Activated CD4-positive, alpha-beta T cell treated with anti-CD3 and anti-CD28 coated beads, Interleukin-10, Interleukin-2, amounts not matched to agents 100 ng/mL and 50 ng/mL, durations not matched to agents 16 hours and 8 hours (primary cell): Measurements from ENCODE around the gene PRKCB.

Source experiments
- DNase-seq: peaks from one replicate; pipeline ENCODE4 v3.0.0-alpha.2; 2020

PRKCB gene

DNA sequence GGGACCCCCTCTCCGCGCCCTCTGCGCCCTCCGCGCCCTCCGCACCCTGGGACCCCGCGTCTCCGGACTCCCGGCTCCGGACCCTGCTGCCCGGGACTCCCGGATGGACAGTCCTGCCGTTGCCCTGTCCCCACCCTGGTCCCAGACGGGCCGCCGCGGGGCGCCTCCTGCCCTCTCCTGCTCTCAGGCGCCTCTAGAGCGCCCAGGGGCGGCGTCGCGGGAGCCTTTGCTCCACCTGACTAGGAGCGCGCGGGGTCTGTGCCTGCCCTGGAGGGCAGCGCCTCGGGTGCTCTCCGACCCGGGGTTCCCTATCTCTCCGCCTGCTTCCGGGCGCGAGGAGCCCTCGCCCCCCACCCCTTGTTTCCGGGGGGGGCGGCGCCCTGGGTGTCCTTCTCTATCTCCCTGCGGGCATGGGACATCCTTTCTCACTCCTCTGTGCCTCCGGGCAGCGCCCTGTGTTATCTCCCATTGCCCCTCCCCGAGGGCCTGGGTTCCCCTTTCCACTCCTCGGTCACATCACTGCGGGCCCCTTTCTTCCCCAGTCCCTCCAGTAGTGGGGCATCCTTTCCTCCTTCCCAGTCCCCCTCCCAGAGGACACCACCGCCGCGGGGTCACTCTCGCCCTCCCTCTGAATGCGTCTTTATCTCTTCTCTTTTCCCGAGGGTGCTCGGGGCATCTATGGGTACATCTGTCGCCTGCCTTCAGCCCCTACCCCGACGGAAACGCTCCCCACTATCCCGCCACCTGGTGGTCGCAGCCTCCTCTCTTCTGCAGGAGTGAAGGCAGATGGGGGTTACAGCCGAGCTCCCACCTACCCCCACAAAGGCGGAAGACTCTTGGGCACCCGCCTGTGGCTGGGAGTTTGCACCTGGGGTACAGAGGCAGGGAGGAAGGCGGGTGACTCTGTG is 875 bp downstream of the PRKCB start:
- peak; percentile 51 for DNase-seq

- no peak for DNase-seq
Observed at GRCh38 chr16:23837553-23838308, 1.9 kb downstream of the PRKCB start.

DNA sequence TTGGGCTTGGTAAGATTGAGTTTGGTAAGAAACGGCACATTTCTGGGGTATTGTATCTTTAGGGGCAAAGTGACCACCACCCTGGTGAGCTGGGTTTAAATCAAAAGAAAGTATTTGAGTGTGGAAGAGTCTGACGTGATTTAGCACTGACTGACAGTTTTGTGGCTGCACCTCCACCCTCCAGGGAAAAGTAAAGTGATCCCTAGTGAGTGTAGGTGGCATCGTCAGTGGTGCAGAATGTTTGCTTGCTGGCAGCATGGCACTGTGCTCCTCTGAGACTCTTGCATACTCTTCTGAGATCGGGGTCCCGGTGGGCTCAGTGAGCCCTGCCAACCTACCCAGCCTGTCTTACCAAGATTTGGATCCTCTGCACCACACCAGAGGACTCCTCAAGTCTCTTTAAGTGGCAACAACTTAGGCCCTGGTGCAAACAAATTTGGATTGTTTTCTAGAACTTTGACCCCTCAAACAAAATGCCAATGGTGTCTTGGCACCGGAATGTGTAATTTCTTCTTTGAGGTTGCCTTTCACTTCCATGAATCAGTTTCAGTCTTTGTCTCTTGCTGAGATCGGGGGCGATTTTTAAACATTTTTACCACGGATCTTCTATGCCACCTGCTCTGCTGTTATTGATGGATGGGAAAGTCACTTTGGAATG is 2.8 kb downstream of the PRKCB start:
- peak; percentile 37 for DNase-seq

DNA sequence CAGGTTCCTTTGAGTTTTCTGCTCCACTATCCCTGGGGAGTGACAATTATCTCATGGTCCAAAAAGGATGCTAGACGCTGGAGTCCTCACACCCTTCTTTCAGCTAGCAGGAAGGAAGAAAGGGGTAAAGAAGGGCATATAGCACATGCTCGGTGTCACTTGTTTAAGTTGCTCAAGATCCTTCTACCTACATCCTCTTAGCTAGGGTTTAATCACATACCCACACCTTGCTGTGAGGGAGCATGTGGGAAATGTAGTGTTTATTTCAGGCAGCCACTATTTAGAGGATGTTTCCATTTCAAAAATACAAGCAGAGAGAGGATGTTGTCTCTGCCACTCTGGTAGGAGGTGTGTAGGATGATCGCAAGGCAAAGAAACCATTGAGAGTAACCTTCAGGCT is 4.5 kb downstream of the PRKCB start:
- peak; percentile 52 for DNase-seq

GRCh38 chr16:23842137-23842600 is 6.4 kb downstream of the PRKCB start:
- DNase-seq, result peak; percentile 95

DNA sequence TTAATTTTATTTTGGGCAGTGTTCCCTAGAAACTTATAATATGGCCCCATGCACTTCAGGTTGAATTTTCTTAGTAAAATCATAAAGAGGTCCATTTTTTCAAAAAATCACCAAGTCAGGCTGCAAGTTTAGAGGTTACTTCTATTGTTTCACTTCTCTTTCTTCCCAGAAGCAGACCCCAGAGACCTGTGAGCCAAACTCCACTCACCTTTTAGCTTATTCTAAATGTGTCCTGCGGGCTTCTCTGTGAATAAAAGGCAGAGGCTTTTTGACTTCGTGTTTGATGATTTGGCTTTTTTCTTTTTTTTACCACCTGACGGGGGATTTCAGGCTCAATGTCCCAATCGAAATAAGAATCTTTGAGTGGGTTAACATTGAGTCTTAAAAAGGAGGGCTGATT is 7.4 kb downstream of the PRKCB start:
- DNase-seq, result no peak

DNA sequence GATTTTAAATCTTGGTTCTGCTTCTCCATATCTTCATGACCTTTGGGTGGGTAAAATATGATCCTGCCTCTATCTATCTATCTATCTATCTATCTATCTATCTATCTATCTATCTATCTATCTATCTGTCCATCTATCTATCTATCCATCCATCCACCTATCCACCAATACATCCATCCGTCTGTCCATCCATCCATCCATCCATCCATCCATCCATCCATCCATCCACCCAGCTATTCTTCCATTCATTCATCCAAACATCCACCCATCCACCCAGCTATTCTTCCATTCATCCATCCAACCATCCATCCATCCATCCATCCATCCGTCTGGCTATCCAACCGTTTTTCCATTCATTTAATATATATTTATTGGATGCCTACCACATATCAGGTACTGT is 11.5 kb downstream of the PRKCB start:
- no peak for DNase-seq

DNA sequence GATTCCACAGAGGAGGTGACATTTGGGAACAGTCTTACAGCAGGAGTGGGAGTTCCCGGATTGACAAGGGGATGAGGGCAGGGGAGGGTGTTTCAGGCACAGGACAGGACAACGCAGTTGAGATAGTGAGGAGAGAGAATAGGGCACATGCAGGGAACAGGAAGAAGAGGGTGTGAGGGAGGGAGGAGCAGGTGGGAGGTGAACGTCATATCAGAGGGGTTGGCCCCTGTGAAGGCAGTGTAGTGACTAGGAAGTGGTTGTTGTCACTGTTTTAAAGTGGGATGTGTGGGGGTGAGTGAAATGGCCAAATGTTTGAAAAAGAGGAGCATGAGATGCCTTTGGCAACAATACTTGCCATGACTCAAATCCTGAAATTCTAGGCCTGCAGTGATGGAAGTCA is 12.2 kb downstream of the PRKCB start:
- peak; percentile 64 for DNase-seq

DNA sequence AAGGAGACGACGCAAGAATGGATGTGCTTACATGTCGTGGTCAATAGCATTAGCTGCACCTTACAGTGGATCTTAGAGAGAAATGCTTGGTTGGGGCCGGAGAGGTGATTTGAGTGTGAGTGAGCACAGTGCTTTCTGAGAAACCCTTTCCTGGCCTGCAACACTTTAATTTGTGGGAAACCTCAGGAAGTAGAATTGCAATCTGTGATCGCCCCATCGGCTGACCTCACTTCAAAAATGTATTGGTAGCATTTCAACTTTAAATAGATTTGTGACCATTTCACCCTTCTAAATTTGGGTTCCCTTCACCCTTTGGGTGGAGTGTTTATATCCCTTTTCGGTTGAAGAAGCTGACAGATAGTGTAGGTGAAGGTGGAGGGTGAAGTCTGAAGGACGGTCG is 13.2 kb downstream of the PRKCB start:
- peak; percentile 50 for DNase-seq

DNA sequence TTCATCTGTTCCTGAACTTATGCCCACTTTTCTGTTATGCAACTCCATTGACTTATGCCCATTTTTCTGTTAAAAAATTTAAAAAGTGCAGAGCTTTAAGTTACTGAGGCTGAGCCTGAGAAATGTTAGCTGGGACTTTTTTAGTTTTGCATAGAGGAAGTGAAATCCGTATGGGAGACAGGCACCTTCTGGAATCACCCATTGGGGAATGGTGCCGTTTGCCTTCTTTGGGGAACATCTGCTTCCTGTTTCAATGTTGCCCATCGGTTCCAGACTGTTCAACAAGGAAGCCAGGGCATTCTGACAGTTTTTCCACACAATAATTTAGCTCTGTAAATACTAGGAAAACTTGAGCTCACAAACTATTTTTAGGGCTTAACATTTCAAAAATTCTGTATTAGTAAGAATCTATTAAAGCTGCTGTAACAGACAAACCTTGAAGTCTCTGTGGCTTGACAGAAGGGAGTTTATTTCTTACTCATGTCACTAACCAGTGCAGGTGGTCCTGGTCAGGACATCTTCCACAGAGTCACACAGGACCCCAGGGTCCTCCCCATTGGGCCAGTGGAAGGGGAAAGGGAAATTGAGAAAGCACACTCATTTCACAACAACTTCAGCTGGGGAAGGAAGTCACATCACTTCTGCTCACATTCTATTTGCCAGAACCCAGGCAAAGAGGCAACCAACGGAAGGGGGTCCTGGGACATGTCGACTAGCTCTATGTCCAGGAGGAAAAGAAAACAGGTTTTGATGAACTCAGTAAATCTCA is 17.2 kb downstream of the PRKCB start:
- DNase-seq, result peak; percentile 50

GRCh38 chr16:23855010-23855409 is 19.2 kb downstream of the PRKCB start:
- no peak for DNase-seq

DNA sequence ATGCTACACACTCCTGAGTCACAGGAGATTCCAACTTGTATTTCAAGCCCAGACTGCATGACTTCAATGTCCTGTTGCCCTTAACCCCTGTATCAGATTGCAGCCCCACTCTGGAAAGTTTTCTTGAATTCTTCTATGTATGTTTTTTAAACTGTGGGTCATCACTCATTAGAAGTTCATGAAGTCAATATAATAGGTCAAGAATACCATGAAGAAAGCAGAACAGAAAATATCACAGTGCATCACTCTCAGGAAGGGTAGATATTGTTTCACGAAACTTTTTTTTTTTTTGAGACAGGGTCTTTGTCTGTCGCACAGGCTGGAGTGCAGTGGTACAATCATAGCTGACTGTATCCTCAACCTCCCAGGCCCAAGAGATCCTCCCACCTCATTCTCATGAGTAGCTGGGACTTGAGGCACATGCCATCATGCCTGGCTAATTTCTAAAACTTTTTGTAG is 20.5 kb downstream of the PRKCB start:
- DNase-seq, result no peak

DNA sequence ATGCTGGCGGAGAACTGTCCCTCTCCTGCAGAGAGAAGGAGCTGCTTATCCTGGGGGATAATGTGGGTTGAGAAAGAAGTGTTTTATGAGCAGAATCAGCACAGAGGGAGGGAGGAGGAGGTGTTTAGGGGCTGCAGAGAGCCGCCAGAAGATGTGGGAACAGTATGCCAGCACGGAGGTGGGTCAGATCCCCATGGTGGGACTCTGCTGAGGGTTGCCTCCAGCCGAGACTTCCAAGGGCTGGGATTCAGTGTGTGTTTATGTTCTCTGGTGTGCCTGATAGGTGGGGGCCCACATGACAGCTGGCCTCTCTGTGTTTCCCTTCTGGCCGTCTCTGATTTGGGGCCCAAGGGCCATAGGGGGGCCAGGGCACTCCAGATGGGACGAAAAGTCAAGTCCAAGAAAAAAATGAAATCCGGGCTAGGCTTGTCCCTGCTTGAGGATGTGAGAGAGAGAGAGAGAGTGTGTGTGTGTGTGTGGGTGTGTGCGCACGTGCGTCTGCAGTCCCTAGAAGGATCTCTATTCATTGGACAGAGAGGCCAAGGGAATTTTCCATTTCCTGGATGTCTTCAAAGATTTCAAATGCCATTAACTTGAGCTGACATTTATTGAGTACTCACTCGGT is 21.6 kb downstream of the PRKCB start:
- no peak for DNase-seq

DNA sequence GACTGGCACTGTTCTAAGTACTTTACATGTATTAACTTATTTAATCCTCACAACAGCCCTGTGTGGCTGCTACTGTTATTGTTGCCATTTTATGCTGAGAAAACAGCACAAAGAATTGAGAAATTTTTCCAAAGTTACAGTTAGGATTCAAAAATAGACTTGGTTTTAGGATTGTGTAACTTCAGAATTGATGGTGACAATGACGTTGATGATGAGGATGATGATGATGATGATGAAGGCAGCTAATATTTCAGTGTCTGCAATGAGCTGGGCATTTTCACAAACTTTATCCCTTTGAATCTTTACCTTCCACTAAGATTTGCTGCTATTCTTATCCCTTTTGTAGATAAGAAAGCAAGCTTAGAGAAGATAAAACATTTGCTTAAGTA is 22.1 kb downstream of the PRKCB start:
- DNase-seq, result no peak

DNA sequence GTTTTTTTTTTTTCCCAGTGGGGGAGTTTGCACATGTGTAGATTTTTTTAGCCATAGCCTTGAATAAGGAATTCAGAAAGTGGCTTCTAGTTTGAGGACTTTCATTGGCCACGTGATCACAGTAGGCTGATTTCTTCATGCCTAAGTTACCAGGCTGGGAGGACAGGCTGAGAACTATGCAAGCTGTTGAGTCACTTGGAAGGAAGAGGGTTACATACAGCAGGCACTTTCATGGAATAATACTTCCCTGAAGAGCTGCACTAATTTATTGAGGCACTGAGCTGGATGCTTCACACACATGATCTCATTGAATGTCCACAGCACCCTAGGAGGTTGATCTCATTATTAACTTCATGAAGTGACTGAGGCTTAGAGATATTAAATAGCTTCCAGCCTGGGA is 22.8 kb downstream of the PRKCB start:
- no peak for DNase-seq

DNA sequence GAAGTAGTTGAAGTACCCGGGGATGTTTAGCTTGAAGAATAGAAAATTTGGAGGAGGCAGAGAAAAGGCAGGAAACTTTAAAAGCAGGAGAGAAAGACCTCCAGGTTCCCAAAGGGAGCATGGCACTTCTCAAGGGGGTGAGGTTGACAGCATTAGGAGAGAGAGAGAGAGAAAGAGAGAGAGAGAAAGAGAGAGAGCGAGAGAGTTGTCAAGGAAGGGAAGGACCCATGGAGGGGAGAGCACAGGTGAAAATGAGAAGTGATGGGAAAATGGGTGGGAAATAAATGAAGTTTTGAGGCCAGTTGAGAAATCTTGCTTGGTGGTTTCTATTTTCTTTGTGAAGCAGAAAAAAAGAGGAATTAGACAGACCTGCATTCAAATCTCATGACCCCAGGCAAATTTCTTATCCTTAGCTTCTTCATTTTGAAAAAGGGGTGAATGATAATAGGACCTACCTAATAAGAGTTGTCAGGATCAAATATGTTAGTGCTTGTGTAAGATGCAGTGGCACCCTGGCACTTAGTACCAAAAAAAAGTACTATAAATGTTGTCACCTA is 24.0 kb downstream of the PRKCB start:
- DNase-seq, result no peak

- no peak for DNase-seq
Observed at GRCh38 chr16:23861874-23862273, 26.1 kb downstream of the PRKCB start.

DNA sequence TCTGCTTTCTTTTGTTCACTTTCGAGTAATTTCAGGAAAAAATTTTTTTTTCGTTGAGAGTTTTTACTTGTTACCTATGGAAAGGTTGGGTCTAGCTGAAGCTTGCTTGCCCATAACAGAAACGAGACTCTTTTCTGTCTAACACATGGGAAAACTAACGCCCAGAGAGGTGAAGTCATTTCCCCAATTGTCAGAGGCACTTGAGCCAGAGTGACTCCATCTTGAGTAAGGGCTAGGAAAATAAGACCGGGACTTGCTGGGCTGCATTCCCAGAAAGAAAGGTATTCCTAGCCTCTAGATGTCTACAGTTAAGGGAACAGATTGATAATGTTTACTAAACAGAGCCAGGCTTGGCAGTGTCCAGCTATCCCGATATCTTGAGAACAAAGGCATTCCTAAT is 26.8 kb downstream of the PRKCB start:
- DNase-seq, result no peak

- DNase-seq, result peak; percentile 63
Observed at GRCh38 chr16:23863511-23864422, 28.0 kb downstream of the PRKCB start.

- DNase-seq, result no peak
Observed at GRCh38 chr16:23865853-23866252, 30.1 kb downstream of the PRKCB start.

DNA sequence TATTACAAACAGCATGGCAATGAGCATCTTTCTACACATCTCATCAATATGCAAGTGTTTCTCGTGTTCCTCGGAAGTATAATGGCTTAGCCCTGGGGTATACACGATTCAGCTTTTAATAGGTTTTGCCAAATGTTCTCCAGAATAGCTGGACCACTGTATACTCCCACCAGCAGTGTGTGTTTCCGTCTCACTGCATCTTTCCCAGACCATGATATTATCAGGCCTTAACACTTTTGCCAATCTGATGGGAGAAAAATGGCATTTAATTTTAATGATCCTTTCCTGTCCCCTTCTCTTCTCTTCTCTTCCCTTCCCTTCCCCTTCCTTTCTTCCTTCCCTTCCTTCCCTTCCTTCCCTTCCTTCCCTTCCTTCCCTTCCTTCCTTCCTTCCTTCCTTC is 30.8 kb downstream of the PRKCB start:
- no peak for DNase-seq
